OCI-LY1 (cell line): ENCODE measurements around the gene AK4.

Experiments
- EZH2 ChIP-seq: fragments of 200-600 bp; sonication (generic), shearing (Covaris generic); IDR thresholded peaks from 2 replicates; pipeline ENCODE4 v1.8.0; 2017; ENCODE audit warnings: borderline replicate concordance, mixed run types, mild to moderate bottlenecking, antibody characterized with exemption, low read length, moderate library complexity, mixed read lengths
- TF ChIP-seq, protein P1 (sequence below): fragments of 200-600 bp; sonication (generic), shearing (Covaris generic); IDR thresholded peaks from 2 replicates; pipeline ENCODE4 v1.5.1; 2017; ENCODE audit warnings: mild to moderate bottlenecking, antibody characterized with exemption, low read length, moderate library complexity, mixed read lengths

DNA sequence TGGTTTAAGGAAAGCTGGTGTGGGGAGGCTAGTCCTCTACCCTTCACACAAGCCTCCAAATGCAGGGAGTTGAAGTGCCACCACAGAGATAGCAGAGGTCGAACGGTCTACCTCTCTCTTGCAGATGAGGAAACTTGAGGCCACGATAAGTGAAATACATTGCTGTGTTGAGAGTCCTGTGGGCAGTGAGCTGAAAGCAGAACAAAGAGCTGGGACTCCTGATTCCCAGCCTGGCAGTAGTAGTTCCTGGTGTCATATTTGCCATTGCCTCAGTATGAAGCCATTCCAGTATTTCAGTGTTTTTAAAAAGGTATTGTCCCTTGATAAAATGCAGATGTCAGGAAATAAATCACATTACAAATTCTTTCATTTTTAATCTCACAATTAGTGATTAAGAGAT lies 28.6 kb downstream of the AK4 start:
- TF ChIP-seq, protein P1, sequence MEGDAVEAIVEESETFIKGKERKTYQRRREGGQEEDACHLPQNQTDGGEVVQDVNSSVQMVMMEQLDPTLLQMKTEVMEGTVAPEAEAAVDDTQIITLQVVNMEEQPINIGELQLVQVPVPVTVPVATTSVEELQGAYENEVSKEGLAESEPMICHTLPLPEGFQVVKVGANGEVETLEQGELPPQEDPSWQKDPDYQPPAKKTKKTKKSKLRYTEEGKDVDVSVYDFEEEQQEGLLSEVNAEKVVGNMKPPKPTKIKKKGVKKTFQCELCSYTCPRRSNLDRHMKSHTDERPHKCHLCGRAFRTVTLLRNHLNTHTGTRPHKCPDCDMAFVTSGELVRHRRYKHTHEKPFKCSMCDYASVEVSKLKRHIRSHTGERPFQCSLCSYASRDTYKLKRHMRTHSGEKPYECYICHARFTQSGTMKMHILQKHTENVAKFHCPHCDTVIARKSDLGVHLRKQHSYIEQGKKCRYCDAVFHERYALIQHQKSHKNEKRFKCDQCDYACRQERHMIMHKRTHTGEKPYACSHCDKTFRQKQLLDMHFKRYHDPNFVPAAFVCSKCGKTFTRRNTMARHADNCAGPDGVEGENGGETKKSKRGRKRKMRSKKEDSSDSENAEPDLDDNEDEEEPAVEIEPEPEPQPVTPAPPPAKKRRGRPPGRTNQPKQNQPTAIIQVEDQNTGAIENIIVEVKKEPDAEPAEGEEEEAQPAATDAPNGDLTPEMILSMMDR = no peak
- TF ChIP-seq EZH2 = no peak
